ENCODE measurements around the gene DPEP2NB. TPM values are rescaled to one million over a fixed set of nuclear protein-coding genes. Genes with fewer than 3 reads are reported as not detected.

Gene DPEP2NB
- total RNA-seq, 3 donors from 2014 or later: not detected

GRCh38 chr16:68055395-68055794, 39.7 kb upstream of the DPEP2NB start:
- H3K36me3 ChIP-seq (ENCODE audit: low read depth): no peaks in the 10 kb centered on the region
- DNase-seq: no peak
- intact Hi-C loops (cut with DNase I, micrococcal nuclease): no loop called here
- H3K4me1 ChIP-seq (ENCODE audit: low read depth): no peaks in the 10 kb centered on the region
- H3K9me3 ChIP-seq: no peaks in the 10 kb centered on the region
- H3K4me3 ChIP-seq: no peak overlapping the region
- ATAC-seq: no peak
- no peak for TF ChIP-seq CTCF (IDR thresholded peaks at IDR 0.05)

- Histone ChIP-seq H3K4me3 (no peak overlapping the region), H3K9me3 (no peaks in the 10 kb centered on the region), H3K36me3 (ENCODE audit: low read depth) (no peaks in the 10 kb centered on the region), H3K4me1 (ENCODE audit: low read depth) (no peaks in the 10 kb centered on the region)
- TF ChIP-seq CTCF (IDR thresholded peaks at IDR 0.05): no peak
- ATAC-seq (no peak), DNase-seq (no peak)
- intact Hi-C loops (cut with DNase I, micrococcal nuclease): no loop called here
Observed at GRCh38 chr16:68049449-68049848, 33.7 kb upstream of the DPEP2NB start.

- no peaks in the 10 kb centered on the region for H3K4me1 ChIP-seq (ENCODE audit: low read depth)
- DNase-seq (no peak), ATAC-seq (no peak)
- no peaks in the 10 kb centered on the region for H3K36me3 ChIP-seq (ENCODE audit: low read depth)
- TF ChIP-seq CTCF (IDR thresholded peaks at IDR 0.05): no peak
- intact Hi-C loops (cut with DNase I, micrococcal nuclease): no loop called here
- no peak overlapping the region for H3K4me3 ChIP-seq
- H3K9me3 ChIP-seq: no peaks in the 10 kb centered on the region
Observed at GRCh38 chr16:68047987-68048386, 32.3 kb upstream of the DPEP2NB start.

- TF ChIP-seq CTCF (IDR thresholded peaks at IDR 0.05): no peak
- no peaks in the 10 kb centered on the region for H3K9me3 ChIP-seq
- ATAC-seq (no peak), DNase-seq (no peak)
- H3K36me3 ChIP-seq (ENCODE audit: low read depth): no peaks in the 10 kb centered on the region
- no peak overlapping the region for H3K4me3 ChIP-seq
- intact Hi-C loops (cut with DNase I, micrococcal nuclease): no loop called here
- H3K4me1 ChIP-seq (ENCODE audit: low read depth): no peaks in the 10 kb centered on the region
Observed at GRCh38 chr16:68046106-68046505, 30.4 kb upstream of the DPEP2NB start.

- intact Hi-C loops (cut with DNase I, micrococcal nuclease): no loop called here
Observed at GRCh38 chr16:68041783-68042182, 26.1 kb upstream of the DPEP2NB start.

More at GRCh38 chr16:68041783-68042182, 26.1 kb upstream of the DPEP2NB start:
- Histone ChIP-seq H3K9me3 (no peaks in the 10 kb centered on the region), H3K4me3 (no peak overlapping the region), H3K36me3 (ENCODE audit: low read depth) (no peaks in the 10 kb centered on the region), H3K4me1 (ENCODE audit: low read depth) (no peaks in the 10 kb centered on the region)
- ATAC-seq (no peak), DNase-seq (no peak)
- TF ChIP-seq CTCF (IDR thresholded peaks at IDR 0.05): no peak

All from mucosa of descending colon (tissue), 3 donors.